Osteoblast (primary cell): ENCODE results near the gene ANKH. TPM values are rescaled to one million over a fixed set of nuclear protein-coding genes. Genes with fewer than 3 reads are reported as not detected.

Experiments
- DNase-seq: peaks from one replicate; pipeline ENCODE4 v3.0.0; 2011; ENCODE audit warnings: low spot score, mixed read lengths; ENCODE audit not compliant: insufficient read length; ENCODE audit errors: missing footprints
- H2AFZ ChIP-seq: 2 replicates; pipeline ENCODE4 v1.6.0; 2011; ENCODE audit warnings: mild to moderate bottlenecking, low read length
- H3K27ac ChIP-seq: 2 replicates; pipeline ENCODE4 v1.5.1; 2011; ENCODE audit warnings: mild to moderate bottlenecking, low read depth, low read length, moderate library complexity
- H3K27me3 ChIP-seq: 2 replicates; pipeline ENCODE4 v1.6.0; 2012; ENCODE audit warnings: mild to moderate bottlenecking, control low read depth, inconsistent platforms, low read length, moderate library complexity; ENCODE audit not compliant: insufficient read depth
- H3K36me3 ChIP-seq: 2 replicates; pipeline ENCODE4 v1.5.1; 2011; ENCODE audit warnings: mild to moderate bottlenecking, low read length, control low read depth, moderate library complexity; ENCODE audit not compliant: insufficient read depth
- H3K4me1 ChIP-seq: 2 replicates; pipeline ENCODE4 v1.5.1; 2011; ENCODE audit warnings: mild to moderate bottlenecking, low read length, control low read depth, moderate library complexity; ENCODE audit not compliant: insufficient read depth
- H3K4me2 ChIP-seq: 2 replicates; pipeline ENCODE4 v1.6.0; 2011; ENCODE audit warnings: mild to moderate bottlenecking, low read length; ENCODE audit not compliant: insufficient read depth
- H3K4me3 ChIP-seq: fragments of 200-600 bp; sonication (generic); 3 replicates; pipeline ENCODE4 v1.5.1; 2012; ENCODE audit warnings: mild to moderate bottlenecking, low read length, inconsistent platforms; ENCODE audit not compliant: insufficient read depth
- H3K79me2 ChIP-seq: 2 replicates; pipeline ENCODE4 v1.6.0; 2012; ENCODE audit warnings: mild to moderate bottlenecking, low read length, control low read depth, inconsistent platforms; ENCODE audit not compliant: insufficient read depth
- H3K9me3 ChIP-seq: 2 replicates; pipeline ENCODE4 v1.5.1; 2011; ENCODE audit warnings: low read depth, low read length, control low read depth
- H4K20me1 ChIP-seq: 2 replicates; pipeline ENCODE4 v1.6.0; 2012; ENCODE audit warnings: mild to moderate bottlenecking, low read length, control low read depth; ENCODE audit not compliant: insufficient read depth
- total RNA-seq: library from RNA; depleted of rRNA; stranded (reverse); fragments of >200 nt; gene quantifications from 2 replicates; pipeline ENCODE4 v1.2.3, GENCODE V29; 2012
- TF ChIP-seq, protein P1 (sequence below): IDR thresholded peaks from 2 replicates; pipeline ENCODE4 v1.5.1; 2011; ENCODE audit warnings: mild to moderate bottlenecking, low read depth, low read length, moderate library complexity; ENCODE audit errors: extremely low read depth

The ANKH gene
- total RNA-seq, 1 donor, result 125 TPM

DNA sequence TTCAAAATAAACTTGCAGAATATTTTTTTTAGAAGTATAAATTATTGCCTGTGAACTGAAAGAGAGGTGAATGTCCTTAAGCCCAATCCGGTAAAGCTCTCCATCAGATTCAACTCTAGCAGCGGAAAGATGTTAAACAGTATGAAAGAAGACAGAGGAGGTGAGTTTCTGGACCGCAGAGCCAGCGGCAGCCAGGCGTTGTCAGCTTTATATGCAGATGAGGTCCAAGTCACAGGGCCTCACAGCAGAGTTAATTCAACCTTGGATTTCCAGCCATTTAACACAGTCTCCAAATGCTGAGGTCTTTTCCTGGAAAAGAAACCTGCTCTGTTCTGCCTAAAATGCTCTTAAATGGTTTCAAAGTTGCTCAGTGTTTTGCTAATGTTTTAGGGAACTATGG lies 131.6 kb downstream of the ANKH start:
- Histone ChIP-seq H3K4me1 (peaks cover 33% of the 10 kb centered on the region), H4K20me1 (peaks cover 16% of the 10 kb centered on the region), H3K27me3 (no peaks in the 10 kb centered on the region), H3K4me2 (no peak overlapping the region), H3K36me3 (peaks cover 81% of the 10 kb centered on the region), H2AFZ (no peak overlapping the region), H3K27ac (peak overlapping the region; percentile 61), H3K4me3 (no peak overlapping the region), H3K79me2 (peaks cover 10% of the 10 kb centered on the region), H3K9me3 (no peaks in the 10 kb centered on the region)
- DNase-seq, result peak; percentile 77
- TF ChIP-seq, protein P1, sequence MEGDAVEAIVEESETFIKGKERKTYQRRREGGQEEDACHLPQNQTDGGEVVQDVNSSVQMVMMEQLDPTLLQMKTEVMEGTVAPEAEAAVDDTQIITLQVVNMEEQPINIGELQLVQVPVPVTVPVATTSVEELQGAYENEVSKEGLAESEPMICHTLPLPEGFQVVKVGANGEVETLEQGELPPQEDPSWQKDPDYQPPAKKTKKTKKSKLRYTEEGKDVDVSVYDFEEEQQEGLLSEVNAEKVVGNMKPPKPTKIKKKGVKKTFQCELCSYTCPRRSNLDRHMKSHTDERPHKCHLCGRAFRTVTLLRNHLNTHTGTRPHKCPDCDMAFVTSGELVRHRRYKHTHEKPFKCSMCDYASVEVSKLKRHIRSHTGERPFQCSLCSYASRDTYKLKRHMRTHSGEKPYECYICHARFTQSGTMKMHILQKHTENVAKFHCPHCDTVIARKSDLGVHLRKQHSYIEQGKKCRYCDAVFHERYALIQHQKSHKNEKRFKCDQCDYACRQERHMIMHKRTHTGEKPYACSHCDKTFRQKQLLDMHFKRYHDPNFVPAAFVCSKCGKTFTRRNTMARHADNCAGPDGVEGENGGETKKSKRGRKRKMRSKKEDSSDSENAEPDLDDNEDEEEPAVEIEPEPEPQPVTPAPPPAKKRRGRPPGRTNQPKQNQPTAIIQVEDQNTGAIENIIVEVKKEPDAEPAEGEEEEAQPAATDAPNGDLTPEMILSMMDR, result no peak

DNA sequence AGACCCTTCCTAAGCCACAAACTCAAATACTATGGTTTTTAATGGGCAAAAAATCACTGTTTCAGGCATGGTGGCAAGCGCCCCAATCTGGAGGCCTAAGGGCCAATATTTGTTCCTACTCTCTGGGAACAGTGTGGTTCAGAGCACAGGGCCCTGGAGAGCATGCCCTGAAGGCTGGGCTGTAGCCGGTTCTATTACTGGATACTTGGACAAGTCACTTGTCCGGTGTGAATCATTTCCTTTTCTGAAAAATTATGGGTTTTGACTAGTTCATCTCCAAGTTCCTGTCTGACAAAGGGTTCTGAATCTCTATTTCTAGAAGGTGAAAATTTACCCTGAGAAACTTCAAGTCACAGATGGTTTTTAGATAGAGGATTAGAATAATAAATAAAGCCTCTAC lies 132.0 kb downstream of the ANKH start:
- peaks cover 31% of the 10 kb centered on the region for H3K4me1 ChIP-seq
- TF ChIP-seq, protein P1, result no peak
- no peak overlapping the region for H2AFZ ChIP-seq
- H3K36me3 ChIP-seq, result peaks cover 77% of the 10 kb centered on the region
- H3K9me3 ChIP-seq, result no peaks in the 10 kb centered on the region
- peak overlapping the region; percentile 12 for H3K4me2 ChIP-seq
- H3K27me3 ChIP-seq, result no peaks in the 10 kb centered on the region
- H3K4me3 ChIP-seq, result no peak overlapping the region
- DNase-seq, result peak; percentile 93
- peaks cover 10% of the 10 kb centered on the region for H3K79me2 ChIP-seq
- peaks cover 16% of the 10 kb centered on the region for H4K20me1 ChIP-seq
- peak overlapping the region; percentile 61 for H3K27ac ChIP-seq

DNA sequence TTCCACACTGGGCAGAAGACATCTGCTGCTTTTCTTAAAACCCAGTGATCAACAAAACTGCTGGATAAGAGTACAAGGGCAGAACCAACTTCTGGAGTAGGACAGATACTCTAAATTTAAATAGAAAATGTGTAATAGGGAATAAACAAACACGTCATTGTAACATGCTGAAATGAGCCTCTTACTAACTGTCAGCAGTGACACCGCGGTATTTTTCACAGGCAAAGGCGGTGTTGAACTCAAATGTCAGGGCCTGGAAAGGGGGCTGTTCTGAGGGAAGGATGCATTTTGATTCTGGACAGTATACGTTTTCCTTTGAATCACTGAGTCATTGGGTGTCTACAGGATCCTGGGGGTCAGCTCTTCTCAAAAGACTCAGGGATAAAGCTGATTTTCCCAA lies 133.5 kb downstream of the ANKH start:
- Histone ChIP-seq H3K79me2 (peaks cover 10% of the 10 kb centered on the region), H3K4me1 (peaks cover 16% of the 10 kb centered on the region), H3K36me3 (peaks cover 83% of the 10 kb centered on the region), H3K9me3 (no peaks in the 10 kb centered on the region), H2AFZ (no peak overlapping the region), H3K27me3 (no peaks in the 10 kb centered on the region), H3K4me2 (no peak overlapping the region), H3K4me3 (no peak overlapping the region), H4K20me1 (peaks cover 7% of the 10 kb centered on the region), H3K27ac (no peak overlapping the region)
- TF ChIP-seq, protein P1, result no peak
- DNase-seq, result no peak

DNA sequence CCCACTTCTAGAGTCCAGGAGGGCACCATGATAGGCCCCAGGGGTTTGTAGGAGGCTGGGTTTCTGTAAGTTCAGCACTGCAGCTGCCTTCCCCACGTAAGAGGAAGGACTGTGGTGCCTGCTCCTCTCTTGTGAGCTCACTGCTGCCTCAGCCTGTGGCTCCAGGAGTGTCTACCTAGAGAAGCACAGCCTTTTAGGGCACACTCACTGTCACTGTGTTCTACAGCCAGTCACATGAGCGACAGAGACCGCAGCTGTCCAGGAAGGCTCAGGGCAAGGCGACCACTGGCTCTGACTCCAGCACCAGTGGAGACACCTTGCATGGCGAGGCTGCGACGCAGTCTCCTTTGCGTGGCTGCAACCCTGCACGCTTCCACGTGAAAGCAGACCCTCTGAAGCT lies 134.3 kb downstream of the ANKH start:
- DNase-seq, result peak; percentile 22
- Histone ChIP-seq H3K4me2 (no peak overlapping the region), H4K20me1 (peaks cover 3% of the 10 kb centered on the region), H3K27me3 (no peaks in the 10 kb centered on the region), H3K79me2 (peaks cover 4% of the 10 kb centered on the region), H3K4me1 (peaks cover 14% of the 10 kb centered on the region), H3K9me3 (no peaks in the 10 kb centered on the region), H3K36me3 (peaks cover 83% of the 10 kb centered on the region), H2AFZ (no peak overlapping the region), H3K27ac (no peak overlapping the region), H3K4me3 (no peak overlapping the region)
- TF ChIP-seq, protein P1, result no peak
